WTC11 (cell line): ENCODE data around the gene VWF.

Experiments used
- GABPB1 ChIP-seq: sonication (generic); formaldehyde crosslinking; IDR thresholded peaks from 2 replicates; pipeline ENCODE4 v1.8.1; 2023; ENCODE audit warnings: mild to moderate bottlenecking, missing genetic modification reagents
- HMGA2 ChIP-seq: fragments of 250-450 bp; sonication (Bioruptor Pico); IDR thresholded peaks from 2 replicates; pipeline ENCODE4 v1.4.0; 2021; ENCODE audit warnings: mild to moderate bottlenecking, moderate library complexity
- KAT7 ChIP-seq: sonication (generic); formaldehyde crosslinking; IDR thresholded peaks from 2 replicates; pipeline ENCODE4 v1.8.1; 2023; ENCODE audit warnings: missing genetic modification reagents, mild to moderate bottlenecking, borderline replicate concordance
- NR2C2 ChIP-seq: sonication (generic); formaldehyde crosslinking; IDR thresholded peaks from 2 replicates; pipeline ENCODE4 v1.8.0; 2022; ENCODE audit warnings: mild to moderate bottlenecking, missing genetic modification reagents
- RELA ChIP-seq: sonication (generic); formaldehyde crosslinking; IDR thresholded peaks from 2 replicates; pipeline ENCODE4 v1.8.1; 2022; ENCODE audit warnings: missing genetic modification reagents, mild to moderate bottlenecking, borderline replicate concordance
- SMAD4 ChIP-seq: sonication (generic); formaldehyde crosslinking; IDR thresholded peaks from 2 replicates; pipeline ENCODE4 v1.8.0; 2022; ENCODE audit warnings: mild to moderate bottlenecking, missing genetic modification reagents
- TF ChIP-seq, protein P1 (sequence below): fragments of 250-450 bp; sonication (Bioruptor Pico); conservative IDR thresholded peaks from 2 replicates; pipeline ENCODE4 v1.9.0; 2021; ENCODE audit warnings: mild to moderate bottlenecking
- TF ChIP-seq, protein P2 (sequence below): sonication (generic); formaldehyde crosslinking; IDR thresholded peaks from 2 replicates; pipeline ENCODE4 v1.8.1; 2022; ENCODE audit warnings: missing genetic modification reagents, borderline replicate concordance
- TF ChIP-seq, protein P3 (sequence below): fragments of 200-600 bp; IDR thresholded peaks from 2 replicates; pipeline ENCODE4 v1.8.0; 2022; ENCODE audit warnings: antibody characterized with exemption
- TF ChIP-seq, protein P4 (sequence below): sonication (generic); formaldehyde crosslinking; IDR thresholded peaks from 2 replicates; pipeline ENCODE4 v1.8.1; 2023; ENCODE audit warnings: mild to moderate bottlenecking, missing genetic modification reagents, moderate library complexity
- TF ChIP-seq, protein P5 (sequence below): sonication (generic); formaldehyde crosslinking; IDR thresholded peaks from 2 replicates; pipeline ENCODE4 v1.8.1; 2023; ENCODE audit warnings: mild to moderate bottlenecking, moderate library complexity, missing genetic modification reagents
- TF ChIP-seq, protein P6 (sequence below): sonication (generic); formaldehyde crosslinking; conservative IDR thresholded peaks from 2 replicates; pipeline ENCODE4 v1.8.1; 2023; ENCODE audit warnings: mild to moderate bottlenecking, low read depth, missing genetic modification reagents, moderate library complexity

DNA sequence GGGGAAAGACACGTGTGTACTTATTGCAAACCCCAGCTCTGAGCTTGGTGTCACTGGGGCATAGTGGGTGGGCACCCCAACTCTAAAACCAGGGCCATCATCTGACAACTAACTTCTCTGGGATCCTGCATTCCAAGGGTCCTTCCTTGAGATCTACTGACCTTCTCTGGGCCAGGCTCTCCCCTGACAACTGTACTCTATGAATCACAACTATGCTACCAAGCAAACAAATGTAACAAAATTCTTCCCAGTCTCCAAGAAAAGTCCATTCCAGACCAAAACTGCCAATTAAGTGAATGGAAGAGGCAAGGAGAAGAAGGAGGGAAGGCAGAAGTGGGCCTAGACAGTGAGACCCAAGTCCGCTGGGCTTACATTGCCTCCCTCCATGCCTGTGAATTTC lies 38.2 kb downstream of the VWF start:
- TF ChIP-seq, protein P1, sequence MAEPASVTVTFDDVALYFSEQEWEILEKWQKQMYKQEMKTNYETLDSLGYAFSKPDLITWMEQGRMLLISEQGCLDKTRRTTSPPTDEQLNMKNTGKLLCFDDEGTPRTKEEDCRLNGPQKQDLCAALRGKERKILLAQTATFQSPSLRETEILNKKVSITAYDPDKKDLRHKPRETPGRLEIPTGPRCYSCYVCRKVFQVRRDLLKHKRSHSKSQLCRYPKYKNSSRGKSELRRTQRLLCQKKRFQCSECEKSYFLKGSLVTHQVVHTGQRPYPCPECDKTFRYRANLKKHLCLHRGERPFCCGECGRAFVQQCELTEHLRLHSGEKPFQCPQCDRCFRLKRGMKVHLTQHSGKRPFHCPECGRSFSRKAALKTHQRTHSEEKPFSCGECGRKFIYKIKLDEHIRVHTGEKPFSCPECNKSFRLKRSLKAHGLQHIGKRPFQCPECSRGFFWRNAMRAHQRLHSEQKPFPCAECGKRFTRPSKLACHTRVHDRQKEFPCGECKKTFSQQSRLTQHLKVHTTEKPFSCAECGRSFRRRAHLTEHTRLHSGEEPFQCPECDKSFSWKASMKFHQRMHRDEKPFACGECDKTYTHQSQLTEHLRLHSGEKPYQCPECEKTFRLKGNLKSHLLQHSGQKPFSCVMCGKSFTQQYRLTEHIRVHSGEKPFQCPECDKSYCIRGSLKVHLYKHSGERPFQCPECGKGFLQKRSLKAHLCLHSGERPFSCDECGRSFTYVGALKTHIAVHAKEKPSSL (CRISPR knock-in tag), result no peak
- TF ChIP-seq, protein P2, sequence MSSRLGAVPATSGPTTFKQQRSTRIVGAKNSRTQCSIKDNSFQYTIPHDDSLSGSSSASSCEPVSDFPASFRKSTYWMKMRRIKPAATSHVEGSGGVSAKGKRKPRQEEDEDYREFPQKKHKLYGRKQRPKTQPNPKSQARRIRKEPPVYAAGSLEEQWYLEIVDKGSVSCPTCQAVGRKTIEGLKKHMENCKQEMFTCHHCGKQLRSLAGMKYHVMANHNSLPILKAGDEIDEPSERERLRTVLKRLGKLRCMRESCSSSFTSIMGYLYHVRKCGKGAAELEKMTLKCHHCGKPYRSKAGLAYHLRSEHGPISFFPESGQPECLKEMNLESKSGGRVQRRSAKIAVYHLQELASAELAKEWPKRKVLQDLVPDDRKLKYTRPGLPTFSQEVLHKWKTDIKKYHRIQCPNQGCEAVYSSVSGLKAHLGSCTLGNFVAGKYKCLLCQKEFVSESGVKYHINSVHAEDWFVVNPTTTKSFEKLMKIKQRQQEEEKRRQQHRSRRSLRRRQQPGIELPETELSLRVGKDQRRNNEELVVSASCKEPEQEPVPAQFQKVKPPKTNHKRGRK (CRISPR knock-in tag), result no peak
- TF ChIP-seq, protein P3, sequence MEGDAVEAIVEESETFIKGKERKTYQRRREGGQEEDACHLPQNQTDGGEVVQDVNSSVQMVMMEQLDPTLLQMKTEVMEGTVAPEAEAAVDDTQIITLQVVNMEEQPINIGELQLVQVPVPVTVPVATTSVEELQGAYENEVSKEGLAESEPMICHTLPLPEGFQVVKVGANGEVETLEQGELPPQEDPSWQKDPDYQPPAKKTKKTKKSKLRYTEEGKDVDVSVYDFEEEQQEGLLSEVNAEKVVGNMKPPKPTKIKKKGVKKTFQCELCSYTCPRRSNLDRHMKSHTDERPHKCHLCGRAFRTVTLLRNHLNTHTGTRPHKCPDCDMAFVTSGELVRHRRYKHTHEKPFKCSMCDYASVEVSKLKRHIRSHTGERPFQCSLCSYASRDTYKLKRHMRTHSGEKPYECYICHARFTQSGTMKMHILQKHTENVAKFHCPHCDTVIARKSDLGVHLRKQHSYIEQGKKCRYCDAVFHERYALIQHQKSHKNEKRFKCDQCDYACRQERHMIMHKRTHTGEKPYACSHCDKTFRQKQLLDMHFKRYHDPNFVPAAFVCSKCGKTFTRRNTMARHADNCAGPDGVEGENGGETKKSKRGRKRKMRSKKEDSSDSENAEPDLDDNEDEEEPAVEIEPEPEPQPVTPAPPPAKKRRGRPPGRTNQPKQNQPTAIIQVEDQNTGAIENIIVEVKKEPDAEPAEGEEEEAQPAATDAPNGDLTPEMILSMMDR, result no peak
- TF ChIP-seq, protein P4, sequence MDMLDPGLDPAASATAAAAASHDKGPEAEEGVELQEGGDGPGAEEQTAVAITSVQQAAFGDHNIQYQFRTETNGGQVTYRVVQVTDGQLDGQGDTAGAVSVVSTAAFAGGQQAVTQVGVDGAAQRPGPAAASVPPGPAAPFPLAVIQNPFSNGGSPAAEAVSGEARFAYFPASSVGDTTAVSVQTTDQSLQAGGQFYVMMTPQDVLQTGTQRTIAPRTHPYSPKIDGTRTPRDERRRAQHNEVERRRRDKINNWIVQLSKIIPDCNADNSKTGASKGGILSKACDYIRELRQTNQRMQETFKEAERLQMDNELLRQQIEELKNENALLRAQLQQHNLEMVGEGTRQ (CRISPR knock-in tag), result no peak
- TF ChIP-seq NR2C2 (CRISPR knock-in tag), result no peak
- no peak for TF ChIP-seq KAT7
- TF ChIP-seq, protein P5, sequence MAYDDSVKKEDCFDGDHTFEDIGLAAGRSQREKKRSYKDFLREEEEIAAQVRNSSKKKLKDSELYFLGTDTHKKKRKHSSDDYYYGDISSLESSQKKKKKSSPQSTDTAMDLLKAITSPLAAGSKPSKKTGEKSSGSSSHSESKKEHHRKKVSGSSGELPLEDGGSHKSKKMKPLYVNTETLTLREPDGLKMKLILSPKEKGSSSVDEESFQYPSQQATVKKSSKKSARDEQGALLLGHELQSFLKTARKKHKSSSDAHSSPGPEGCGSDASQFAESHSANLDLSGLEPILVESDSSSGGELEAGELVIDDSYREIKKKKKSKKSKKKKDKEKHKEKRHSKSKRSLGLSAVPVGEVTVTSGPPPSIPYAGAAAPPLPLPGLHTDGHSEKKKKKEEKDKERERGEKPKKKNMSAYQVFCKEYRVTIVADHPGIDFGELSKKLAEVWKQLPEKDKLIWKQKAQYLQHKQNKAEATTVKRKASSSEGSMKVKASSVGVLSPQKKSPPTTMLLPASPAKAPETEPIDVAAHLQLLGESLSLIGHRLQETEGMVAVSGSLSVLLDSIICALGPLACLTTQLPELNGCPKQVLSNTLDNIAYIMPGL (CRISPR knock-in tag), result no peak
- TF ChIP-seq, protein P6, sequence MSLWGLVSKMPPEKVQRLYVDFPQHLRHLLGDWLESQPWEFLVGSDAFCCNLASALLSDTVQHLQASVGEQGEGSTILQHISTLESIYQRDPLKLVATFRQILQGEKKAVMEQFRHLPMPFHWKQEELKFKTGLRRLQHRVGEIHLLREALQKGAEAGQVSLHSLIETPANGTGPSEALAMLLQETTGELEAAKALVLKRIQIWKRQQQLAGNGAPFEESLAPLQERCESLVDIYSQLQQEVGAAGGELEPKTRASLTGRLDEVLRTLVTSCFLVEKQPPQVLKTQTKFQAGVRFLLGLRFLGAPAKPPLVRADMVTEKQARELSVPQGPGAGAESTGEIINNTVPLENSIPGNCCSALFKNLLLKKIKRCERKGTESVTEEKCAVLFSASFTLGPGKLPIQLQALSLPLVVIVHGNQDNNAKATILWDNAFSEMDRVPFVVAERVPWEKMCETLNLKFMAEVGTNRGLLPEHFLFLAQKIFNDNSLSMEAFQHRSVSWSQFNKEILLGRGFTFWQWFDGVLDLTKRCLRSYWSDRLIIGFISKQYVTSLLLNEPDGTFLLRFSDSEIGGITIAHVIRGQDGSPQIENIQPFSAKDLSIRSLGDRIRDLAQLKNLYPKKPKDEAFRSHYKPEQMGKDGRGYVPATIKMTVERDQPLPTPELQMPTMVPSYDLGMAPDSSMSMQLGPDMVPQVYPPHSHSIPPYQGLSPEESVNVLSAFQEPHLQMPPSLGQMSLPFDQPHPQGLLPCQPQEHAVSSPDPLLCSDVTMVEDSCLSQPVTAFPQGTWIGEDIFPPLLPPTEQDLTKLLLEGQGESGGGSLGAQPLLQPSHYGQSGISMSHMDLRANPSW, result no peak
- TF ChIP-seq HMGA2 (CRISPR knock-in tag), result no peak
- TF ChIP-seq SMAD4 (CRISPR knock-in tag), result no peak
- TF ChIP-seq RELA, result no peak
- no peak for TF ChIP-seq GABPB1 (CRISPR knock-in tag)
